NCI-H2196 (cell line): ENCODE measurements around the gene HGF.

Experiments used
- DNase-seq: peaks from one replicate; lab custom pipeline; 2025; ENCODE audit not compliant: unreplicated experiment; lab: John Stamatoyannopoulos, UW

Gene HGF

DNA sequence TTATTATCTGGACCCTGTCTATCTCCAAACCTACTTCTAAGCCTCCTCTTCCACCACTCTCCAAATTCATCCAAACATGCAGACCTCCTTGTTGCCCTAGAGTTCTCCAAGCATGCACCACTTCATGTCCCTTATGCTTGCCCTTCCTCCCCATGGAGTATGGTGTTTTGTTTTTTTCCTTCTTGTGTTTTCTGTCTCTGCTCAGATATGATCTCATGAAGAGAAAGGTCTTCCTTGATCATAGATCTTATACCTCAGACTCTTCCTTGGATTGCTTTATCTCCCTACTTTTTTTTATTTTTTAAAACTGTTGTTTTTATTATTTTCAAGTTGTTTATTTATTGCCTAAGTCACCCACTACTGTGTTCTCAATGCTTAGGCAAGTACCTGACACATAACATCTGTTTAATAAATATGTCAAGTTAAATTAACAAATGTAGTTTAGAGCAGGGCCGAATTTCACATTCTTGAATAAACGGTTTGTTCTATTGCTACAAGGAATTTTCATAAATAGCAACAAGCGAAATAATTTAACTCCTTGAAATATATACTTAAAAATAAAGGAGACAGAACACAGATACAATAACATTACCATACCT lies 84.5 kb downstream of the HGF start:
- no peak for DNase-seq

DNA sequence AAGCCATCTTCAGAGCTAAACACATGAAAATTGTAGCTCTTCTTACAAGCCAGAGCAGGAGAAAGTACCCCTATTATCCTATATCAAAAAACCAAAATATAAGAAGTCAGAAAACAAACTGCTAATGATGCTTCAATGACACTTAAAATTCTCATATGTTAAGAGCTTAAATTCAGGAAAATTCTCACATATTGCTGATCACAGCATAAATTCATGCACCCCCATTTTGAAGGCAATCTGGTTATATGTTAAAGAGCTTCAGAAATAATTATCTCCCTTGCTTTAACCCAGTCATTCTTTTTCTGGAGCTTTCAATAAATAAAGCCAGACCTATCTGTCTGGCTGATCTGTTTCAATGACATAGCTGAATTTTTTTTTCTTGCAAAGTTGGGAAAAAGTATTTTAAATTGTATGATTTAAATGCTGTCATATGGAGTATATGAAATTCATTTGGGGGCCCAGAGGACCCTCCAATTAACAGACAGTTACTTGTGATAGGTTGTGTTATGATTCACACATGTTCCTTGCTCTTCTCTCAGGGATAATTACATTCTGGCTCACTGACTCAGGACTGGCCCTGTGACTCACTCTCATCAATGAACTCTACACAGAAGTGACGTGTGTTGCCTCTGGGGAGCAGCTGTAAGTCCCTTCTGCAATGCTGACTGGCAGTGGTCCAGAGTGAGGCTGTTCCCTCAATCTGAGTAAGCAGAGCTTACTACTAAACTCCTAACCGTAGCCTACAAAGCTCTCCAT lies 85.2 kb downstream of the HGF start:
- peak; percentile 67 for DNase-seq

DNA sequence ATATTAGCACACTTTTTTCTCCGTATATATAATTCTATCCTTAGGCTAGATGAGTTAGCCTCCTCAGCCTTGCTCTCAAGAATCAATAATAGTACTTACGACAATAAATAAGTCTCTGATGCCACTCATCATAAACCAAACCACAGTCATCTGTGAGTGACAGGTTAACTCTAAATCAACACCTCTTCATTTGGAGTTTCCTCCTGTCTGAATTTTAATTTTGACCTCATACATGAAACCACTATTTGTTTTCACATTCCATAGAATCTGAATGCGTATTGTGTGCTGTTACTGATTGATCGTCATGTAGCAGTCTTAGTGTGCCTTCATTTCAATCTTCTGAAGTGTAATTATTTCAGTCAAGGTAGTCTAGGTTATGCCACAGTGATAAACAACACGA lies 85.8 kb downstream of the HGF start:
- no peak for DNase-seq

DNA sequence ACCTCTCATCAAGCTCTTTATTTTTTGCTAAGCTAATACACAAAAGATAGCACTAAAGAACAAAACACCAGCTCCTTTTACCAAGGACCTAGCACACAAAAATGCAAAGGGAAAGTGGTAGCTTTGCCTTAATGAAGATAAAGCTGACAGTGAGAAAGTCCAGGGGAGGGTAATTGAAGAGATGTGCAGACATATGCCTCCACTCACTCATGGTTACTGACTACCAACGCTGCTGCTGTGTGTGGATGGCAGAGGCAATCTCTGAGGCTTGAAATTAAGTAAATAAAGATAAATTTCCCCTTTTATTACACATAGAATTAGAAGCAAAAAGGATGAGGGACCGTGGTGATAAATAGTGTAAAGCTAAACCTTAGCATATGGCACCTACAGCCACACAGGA lies 87.0 kb downstream of the HGF start:
- no peak for DNase-seq

DNA sequence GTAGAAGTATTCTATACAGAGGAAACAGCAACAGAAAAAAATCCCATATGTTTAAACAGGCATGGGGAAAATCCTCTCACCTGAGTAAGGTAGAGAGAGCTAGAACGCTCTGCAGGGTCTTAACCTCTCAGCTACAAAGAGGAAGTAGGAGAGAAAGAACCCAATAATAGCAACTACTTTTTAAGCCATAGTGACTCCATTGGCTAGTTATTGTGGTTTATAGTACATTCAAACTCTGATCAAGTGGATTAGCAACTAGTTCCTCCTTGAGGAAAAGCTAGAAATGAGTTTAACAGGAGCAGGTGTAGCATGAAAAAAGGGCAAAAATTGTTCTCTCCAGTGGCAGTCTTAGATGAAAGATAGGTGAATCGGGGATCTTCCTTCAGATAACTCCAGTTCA lies 89.7 kb downstream of the HGF start:
- no peak for DNase-seq

DNA sequence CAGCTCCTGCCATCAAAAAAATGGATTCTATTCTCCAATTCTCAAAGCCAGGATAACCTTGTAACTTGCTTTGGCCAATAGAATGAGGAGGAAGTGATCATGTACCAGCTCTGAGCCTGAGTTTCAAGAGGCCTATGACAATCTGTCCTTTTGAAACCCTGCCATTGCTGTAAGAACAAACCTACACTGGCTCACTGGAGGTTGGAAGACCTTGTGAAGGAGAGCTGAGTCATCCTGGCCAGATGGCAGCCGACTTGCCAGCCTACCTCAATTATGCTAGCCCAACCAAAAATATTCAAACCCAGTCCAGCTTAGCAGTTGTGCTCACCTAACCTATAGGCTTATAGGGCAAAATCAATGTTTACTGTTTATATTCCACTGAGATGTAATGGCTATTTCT lies 93.0 kb downstream of the HGF start:
- DNase-seq: no peak

DNA sequence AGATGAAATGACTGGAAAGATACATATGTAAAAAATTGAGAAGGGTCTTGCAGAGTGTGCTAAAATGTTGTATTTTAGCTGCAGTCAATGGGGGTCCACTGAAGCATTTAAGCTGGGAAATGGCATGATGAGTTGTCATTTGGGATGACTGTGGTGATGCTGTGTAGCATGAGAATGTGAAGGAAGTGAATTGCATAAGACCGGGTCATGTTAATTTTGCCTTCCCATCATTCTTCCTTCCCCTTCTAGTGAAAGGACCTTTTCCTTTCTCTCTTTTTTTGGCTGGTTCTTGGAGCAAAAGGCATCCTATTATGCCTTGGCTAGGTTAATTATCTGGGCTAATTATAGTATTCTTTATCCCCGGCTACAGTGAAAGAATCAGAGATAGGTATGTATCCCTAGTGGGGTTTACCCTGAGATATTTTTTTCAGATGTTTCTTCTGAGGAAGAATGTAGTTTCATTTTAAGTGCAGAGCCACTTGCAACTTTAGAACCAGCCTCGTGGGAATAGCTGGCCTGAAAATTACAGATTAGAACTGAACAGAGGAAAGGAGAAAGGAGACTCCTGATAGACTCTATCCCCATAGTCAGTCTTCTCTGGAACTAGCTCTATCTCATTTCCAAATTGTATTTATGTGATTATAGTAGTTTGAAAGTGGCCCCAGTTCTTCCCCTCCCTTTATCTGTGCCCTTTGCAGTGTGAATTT lies 93.6 kb downstream of the HGF start:
- no peak for DNase-seq

DNA sequence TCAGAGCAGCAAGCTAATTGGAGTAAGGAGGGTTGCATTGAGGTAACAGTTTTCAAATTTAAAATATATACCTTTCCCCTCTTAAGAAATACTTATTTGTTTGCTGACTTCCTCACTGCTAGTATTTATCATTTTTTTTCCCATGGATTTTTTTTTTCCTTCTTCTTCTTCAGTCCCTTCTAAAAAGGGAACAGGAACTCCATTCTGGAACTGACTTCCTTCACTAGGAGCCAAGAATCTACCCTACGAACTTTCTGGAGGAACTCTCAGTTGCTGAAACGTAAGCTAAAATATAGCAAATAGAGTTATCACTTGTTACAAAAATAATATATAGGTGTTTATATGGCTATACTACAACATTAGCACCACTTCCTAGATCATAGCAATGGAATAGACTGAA lies 95.4 kb downstream of the HGF start:
- no peak for DNase-seq

DNA sequence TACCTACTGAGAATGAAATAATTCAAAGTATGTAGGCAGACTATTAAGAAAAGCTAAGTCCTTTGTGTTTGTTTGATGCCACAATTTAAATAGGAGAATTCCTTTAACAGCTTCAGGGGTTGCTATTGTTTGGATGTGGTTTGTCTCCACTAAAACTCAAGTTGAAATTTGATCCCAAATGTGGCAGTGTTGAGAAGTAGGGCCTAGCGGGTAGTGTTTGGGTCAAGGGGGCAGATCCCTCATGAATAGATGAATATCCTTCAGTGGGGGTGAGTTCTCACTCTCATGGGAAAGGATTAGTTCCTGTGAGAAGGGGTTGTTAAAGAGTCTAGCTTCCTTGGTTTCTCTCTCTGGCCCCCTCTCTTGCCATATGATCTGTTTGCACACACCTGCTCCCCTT lies 97.0 kb downstream of the HGF start:
- no peak for DNase-seq

DNA sequence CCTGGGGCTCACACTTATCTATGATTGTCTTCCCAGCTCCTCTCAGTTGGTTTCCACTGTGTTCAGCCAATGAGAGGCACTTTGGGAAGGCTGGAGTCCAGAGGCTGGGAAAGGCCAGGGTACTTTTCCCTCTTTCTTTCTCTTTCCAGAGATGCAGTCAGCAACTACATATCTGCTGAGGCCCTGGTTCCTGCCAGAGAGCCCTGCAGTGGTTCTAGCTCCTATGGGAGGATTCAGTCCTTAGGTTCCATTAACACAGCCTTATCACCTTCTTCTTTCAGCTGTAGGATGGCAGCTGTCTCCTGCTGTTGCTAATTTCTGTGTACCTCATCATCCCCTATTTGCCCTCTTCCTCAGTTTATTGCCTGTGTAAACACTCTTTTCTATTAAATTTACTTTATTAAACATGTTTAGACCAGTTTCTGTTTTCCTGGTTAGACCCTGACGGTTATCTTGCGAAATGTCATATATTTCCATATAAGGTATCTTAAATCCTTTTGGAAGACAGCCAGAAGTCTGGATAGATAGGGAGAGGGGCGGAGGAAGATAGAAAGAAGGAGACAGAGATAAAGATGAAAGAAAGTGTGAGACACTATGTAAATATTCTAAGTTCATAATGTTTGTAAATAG lies 100.3 kb downstream of the HGF start:
- peak; percentile 12 for DNase-seq

DNA sequence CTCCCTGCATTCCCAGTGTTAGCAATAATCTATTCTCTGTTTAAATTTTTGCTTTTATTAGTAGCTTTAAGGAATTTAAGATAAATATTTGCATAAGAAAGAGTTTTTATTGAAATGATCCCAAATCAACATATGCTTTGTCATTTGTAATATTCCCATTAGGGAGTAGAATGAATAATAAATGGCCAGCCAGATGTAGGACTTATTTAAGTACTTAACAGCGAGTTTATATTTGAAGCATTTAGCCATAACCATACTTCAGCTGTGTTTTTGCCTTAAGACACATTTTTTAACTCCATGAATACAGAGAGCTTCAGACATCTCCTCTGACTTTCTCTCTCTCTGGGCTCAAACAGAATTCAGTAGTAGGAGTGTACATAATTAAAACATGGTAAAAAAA lies 103.6 kb downstream of the HGF start:
- DNase-seq: no peak

DNA sequence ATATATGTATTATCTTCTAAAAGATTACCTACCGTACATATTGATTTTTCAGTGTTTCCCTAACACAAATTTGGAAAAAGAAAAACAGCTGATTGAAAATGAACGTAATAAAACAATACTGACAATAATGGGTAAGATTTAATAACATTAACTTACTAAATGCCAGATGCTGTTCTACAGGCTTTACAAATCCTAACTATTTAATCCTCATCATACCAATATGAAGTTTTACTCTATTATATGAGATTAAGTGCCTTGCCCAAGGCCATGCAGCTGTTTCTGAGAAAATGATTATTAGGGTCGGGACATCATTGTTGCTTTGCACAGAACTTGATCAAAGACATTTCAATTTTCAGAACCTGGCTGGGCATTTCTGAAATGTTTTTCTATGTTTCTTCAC lies 104.6 kb downstream of the HGF start:
- no peak for DNase-seq

DNA sequence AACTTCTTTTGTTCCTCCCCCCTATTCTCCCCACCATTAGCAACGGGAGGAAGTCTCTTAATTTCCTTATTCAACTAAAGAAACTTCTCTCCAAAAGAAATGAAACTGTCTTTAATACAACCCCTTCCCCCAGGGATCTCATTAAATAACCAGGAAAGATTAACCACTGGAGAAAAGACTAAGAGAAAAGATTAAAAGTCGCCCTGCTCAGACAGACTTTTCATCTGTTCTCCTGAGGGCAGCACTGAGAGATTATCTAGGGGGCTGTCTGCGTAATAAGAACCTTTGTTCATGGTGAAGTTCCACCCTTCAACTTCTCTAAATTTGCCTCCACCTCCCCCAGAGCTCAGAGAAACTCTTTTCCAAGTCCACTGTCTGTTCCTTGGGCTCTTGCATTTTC lies 105.5 kb downstream of the HGF start:
- no peak for DNase-seq

DNA sequence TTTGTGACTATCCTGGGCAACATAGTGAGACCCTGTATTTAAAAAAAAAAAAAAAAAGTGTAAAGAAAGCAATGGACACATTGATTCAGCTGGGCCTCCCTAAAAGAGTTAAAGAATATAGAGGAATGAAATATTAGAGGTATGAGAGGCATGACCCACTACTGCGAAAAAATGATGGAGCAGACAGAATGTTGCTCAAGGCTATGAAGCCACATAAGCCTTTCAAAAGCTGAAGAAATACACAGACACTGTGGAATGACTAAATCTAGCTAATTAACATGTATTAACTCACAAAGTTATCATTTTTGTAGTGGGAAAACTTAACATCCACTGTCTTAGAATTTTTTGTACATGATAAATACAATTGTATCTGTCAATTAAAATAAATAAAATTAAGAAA lies 107.3 kb downstream of the HGF start:
- DNase-seq: no peak

DNA sequence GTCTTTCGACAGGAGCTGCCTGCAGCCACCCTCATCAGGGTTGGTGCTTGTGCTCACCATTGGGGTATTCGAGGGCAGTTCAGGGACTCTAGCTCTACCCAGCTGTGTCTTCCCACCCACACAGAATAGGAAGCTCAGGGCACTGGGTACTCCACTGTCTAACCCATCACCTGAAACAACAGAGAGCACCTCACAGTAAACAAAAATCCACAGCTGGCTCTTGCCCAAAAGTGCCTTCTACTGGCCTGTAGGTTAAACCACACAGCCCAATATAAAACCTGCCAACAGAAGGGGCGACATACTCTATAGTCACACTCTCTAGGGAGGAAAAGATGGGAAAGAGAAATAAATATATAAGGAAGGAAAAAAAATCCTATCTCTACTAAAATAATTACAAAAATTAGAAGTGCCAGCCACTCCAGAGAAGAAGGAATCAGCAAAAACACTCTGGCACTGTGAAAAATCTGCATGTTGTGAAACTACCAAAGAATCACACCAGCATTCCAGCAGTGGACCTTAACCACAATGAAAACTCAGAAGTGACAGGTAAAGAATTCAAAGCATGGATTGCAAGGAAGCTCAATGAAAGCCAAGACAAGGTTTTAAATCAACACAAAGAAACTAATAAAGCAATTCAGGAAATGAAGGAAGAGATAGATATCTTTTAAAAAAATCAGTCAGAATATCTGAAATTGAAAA lies 110.0 kb downstream of the HGF start:
- no peak for DNase-seq

DNA sequence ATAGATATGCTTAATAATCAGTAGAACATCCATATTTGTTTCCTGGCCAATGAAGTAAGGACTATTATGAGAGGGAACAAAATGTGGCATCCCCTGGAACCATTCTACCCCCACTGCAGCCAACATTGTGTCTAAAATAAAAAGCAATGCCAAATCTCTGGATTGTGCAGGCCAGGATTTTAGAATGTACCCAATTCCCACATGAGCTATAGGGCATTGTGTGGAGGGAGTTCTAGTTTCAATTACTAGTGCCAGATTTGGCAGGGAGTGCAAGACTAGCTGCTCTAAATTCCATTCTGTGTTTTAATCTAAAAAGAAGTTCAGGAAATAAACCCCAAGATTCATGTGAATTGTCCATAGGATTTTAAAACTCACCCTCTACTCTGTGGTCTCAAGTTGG lies 112.3 kb downstream of the HGF start:
- no peak for DNase-seq

DNA sequence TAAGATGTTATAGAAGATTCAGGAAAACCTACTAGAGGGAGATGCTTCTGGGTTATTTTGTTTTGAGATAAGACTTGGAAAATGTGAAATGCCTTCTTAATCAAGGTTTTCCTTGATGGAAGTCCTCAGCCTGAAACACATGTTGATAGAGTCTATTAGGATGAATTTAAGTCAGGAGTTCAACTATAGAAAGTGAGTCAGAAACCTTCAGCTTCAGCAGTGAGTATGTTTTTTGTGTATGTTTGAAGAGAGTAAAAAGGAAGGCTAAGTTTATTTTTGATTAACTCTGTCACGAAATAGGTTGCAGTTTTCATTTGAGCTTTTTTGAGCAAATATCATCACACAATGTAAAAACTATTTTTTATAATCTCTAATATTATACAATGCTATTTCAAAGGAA lies 114.6 kb downstream of the HGF start:
- no peak for DNase-seq

DNA sequence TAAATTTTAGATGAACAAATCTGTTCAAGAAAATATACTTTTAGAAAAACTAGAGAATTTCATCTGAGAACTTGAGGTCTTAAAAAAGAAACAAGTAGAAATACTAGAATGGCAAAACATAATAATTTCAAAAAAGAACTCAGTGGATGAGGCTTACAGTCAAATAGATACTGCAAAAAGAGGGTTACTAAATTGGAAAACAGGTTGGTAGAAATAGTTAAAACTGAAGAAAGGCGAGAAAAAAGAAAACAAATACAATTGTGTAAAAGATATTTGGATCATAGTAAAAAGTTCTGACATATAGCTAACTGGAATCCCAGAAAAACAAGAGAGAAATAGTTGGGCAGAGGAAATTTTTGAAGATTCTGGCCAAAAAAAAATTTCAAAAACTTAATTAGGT lies 117.6 kb downstream of the HGF start:
- no peak for DNase-seq
